GM19328 (cell line): ENCODE results near the gene FOXE1.

Source experiments
- ATAC-seq: cut with Tn5 transposase; IDR thresholded peaks from one replicate; pipeline ENCODE4 v1.9.1; 2021; ENCODE audit warnings: mild to moderate bottlenecking, moderate library complexity; ENCODE audit not compliant: unreplicated experiment

FOXE1 gene

DNA sequence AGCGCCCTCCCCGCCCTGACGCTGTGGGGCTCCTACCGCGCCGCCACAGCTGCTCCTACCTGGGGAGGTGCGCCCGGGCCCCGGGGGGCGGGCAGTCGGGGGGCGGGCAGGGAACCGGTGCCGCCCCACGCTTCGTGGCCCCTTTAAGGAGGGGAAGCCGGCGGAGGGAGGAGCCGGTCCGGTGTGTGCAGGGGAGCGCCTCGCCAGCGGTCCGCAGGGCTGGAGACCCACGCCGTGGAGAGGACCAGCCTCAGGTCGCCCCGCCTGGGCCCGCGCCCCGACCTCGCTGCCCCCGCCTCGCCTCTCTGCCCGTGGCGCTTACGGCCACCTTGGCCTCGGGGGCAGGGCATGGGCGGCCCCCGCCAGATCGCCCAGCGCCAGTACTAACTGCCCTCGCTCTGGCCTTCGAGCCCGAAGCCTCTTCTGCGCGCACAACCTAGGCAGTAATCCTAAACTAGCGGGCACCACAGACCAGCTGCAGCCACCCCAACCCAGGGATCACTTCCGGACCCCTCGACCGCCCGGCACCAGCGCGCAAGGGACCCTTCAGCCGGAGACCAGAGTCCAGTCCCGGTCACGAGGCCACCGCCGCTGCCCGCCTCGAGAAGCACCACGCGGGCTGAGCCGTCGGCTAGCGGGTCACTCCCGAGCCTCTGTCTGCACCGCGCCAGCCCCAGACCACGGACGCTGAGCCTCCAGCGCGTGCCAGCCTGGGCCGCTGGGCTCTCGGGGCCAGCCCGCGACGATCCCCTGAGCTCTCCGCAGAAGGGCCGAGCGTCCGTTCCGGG is at the start of gene FOXE1:
Gene FOXE1 (plus strand): TSS at position 171 of the 788 bp plus-strand sequence. CDS start 689 bp downstream, outside the sequence.
- no peak for ATAC-seq

DNA sequence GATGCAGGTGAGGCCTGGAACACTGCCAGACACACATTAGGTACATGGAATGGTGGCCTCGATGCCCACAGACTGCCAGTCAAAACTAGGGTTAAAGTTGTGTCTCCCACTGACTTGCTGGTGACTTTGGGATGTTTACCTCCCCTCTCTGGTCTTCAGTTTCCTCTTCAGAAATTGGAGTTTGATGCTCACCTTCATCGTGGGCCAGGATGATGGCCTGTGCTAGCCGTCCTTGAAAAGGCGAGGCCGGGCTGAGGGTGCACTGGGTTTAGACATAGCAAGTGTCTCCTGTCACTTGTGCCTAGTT is 49.0 kb upstream of the FOXE1 start:
- no peak for ATAC-seq

DNA sequence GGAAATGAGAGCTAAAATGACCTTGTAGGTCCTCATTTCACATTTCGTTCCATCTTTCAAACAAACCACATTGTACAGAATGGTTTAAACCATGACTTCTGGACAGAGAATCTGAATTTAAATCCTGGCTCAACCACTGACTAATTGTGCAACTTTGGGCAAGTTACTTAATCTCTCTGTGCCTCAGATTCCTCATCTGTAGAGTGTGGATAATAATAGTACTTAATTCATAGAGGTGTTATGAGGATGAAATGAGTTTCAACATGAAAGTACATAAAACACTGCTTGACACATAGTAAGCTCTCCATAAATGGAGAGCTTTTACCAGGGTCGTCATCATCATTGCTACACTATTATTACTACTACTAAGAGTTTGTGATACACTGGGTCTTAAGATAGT is 46.3 kb upstream of the FOXE1 start:
- ATAC-seq: no peak

DNA sequence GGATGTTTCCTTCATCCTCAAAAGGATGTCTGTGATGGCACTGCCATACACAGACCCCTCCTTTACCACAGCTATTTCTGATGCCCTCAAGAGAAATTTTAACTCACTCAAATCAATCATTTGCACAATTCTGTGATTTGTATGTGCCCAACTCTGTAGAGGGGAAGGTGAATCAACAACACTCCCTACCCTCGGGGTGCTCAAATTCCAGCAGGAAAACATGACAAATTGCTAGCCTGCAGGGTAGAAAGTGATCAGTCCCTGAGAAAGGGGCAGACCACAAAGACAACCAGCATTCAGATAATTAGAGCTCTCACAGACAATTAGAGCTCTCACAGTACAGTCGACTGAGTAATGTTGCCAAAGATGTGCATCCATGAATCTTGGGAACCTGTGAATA is 45.3 kb upstream of the FOXE1 start:
- ATAC-seq: no peak

DNA sequence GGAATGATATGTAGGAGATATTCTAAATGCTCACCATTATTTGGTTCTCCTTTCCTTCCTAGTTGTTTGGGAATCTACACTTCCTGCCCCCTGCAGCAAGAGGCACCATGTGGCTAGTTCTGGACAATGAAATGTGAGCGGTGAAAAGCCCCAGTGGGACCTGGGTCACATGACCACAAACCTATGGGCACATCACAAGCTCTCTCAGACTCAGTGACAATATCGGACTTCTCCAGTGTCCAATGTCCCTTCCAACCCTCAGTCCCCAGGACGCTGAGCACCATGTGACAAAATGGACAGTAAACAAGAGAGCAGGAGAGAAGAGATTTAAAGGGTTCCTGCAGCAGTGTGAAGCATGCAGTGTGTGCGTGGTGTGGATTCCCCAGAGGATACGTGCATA is 44.6 kb upstream of the FOXE1 start:
- no peak for ATAC-seq

DNA sequence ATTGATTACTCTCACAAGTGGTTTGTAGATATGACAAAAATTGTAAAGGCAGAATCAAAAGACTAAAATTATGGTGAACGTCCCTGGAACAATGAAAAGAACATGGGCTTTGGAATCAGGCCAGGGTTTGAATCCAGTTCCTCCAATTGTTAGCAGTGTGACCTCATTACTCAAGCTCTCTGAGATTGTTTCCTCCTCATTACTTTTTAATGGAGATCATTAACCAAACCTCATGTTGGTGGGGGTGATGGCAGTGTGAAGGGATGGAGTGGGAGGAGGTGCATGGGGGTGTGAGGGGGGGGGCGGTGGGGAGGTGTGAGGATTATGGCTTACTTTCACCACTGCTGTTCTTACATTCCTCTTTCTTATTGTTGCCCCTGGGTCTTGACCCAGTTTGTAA is 44.1 kb upstream of the FOXE1 start:
- ATAC-seq: no peak

DNA sequence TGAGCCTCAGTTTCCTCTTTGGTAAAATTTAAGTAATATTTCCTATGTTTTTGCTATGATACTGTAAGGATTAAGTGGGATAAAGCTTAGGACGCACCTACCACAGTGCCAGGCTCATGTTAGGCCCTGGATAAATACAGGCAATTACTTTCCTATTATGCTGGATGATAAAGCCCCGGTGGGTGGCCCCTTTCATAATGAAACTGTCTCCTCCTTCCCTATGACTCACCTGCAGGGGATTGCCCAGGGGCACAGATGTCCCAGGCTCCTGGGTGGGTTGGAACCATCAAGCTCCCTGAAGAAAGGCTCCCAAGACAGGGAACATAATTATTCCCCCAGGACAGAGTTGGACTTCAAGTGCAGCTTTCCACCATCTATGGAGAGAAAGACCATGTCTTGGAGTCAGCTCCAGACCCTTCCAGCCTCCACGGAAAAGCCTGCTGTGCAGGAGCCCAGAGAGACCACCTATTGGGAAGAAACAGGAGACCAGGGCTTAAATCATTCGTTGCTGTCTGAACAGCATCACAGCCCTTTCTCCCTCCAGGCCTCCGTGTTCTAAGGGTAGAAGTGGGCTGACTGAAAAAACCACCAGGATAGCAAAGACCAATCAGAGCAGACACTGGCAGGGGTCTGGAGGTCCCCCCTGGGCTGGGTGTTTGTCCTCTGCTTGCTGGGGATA is 43.2 kb upstream of the FOXE1 start:
- no peak for ATAC-seq

DNA sequence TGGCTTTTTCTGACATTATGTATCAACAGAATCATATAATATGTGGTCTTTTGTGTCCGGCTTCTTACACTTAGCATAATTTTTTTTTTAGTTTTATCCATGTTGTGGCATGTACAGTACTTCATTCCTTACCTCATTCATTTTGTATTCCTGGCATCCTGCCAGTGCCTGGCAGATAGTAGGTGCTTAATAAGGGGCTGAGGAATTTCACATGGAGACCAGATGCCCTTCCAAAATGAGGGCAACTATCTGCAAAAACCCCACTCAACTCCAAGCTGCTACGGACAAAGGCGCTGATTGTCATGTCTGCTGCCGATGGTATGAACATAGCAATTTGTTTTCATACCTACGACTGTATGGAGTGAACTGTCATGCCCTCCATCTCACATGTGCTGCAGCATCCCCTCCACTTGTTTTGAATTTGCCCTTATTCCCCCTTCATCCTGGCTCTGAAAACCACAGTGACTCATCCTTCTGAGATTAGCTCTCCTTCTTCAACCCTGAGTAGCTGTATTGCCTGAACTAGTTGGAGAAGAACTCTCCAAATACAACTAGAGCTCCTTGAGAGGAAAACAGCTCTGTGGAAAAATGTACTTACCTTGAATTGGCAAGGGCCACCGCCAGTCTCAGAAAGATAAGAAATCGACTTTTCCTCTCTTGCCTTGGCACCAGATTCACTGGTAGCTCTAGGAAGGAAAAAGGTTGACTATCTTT is 41.3 kb upstream of the FOXE1 start:
- no peak for ATAC-seq

DNA sequence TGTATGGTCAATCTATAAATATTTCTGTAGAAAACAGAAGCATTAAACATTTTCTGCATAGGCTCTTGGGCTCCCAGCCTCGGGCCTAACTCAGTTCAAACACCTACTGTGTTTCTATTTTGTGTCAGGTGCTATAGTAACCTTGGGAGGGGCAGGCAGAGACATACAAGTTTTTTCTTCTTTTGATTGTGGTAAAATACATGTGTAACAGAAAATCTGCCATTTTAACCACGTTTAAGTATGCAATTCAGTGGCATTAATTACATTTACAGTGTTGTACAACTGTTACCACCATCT is 40.8 kb upstream of the FOXE1 start:
- no peak for ATAC-seq

DNA sequence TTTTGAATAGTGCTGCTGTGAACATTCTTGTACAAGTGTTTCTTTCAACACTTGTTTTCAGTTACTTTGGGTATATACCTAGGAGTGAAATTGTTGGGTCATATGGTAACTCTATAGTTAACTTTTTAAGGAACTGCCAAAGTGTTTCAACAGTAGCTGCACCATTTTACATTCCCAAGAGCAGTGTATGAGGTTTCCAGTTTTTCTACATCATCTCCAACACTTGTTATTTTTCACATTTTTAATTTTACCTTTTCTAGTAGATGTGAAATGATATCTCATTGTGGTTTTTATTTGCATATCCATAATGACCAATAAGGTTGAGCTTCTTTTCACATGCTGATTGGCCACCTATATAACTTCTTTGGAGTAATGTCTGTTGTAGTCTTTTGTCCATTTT is 40.0 kb upstream of the FOXE1 start:
- ATAC-seq: no peak

DNA sequence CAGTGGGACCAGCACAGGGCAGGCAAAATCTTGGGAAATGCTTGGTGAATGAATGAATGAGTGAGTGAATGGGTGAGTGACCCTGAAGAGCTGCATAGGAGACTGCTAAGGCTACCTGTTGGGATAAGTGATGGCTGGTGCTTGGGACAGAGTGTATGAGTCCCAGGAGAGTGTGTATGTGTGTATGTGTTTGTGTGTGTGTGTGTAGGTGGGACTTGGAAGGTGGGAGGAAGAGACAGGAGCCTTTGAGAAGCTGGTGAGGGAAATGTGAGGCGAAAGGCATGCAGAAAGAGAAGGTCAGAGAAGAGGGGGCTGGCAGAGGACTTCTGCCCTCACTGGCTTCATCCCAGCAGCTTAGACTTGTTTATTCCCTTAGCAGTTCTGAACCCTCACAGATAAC is 33.3 kb upstream of the FOXE1 start:
- no peak for ATAC-seq

DNA sequence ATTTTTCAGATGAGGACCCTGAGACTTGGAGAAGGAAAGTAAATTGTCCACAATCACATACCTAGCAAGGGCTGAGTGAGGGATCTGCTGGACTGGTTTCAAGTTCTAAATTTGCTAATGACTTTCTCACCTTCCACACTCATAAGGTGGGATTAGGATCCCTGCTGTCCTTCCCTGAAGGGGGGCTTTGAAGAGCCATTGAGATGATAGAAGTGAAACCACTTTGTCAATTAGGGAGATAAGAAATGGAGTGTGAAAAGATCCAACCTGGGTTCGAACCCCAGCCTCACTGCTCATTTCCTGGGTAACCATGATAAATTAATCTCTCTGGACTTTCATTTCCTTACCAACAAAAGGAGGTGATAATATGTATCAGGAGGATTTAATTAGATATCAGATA is 32.7 kb upstream of the FOXE1 start:
- ATAC-seq: no peak

DNA sequence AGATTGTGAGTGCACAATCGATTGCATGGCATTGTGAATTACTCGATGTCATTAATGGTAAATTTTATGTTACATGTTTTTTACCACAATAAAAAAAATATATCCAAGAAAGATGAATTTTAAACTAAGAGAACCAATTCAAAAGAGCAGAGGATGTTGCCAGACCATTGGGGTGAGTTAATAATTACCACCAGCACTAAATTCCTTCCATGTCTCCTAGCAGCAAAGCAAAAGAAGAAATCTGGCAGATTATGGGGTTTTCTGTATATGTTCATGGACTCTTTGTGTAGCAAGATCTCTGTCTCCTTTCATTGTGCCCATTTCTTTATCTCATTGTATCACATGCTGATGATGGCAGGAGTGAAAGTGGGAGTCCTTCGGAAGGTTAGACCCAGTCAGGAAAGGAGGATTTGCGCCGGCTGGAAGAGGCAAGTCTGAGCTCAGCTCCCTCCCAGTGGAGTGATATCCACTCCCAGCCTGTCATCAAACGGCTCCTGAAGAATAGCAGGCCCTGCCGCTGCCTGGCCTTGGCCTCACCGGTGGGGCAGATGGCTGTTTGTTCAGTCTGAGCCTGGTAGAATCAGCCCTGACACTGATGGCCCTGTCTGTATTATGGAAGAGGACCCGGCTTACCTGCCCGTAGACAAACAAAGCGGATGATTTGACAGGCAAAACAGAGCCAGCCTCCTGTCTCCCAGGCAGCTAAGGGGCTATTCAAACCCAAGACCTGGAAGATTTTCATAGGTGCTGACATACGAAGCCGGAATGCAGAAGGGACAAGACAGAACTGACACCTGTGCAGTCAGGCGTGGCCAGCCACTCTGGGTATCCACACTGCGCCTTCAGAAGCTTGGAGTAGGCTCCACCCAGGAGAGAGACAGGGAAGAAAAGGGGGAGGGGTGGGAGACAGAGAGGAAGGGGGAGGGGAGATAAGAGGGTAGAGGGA is 21.9 kb upstream of the FOXE1 start:
- no peak for ATAC-seq

DNA sequence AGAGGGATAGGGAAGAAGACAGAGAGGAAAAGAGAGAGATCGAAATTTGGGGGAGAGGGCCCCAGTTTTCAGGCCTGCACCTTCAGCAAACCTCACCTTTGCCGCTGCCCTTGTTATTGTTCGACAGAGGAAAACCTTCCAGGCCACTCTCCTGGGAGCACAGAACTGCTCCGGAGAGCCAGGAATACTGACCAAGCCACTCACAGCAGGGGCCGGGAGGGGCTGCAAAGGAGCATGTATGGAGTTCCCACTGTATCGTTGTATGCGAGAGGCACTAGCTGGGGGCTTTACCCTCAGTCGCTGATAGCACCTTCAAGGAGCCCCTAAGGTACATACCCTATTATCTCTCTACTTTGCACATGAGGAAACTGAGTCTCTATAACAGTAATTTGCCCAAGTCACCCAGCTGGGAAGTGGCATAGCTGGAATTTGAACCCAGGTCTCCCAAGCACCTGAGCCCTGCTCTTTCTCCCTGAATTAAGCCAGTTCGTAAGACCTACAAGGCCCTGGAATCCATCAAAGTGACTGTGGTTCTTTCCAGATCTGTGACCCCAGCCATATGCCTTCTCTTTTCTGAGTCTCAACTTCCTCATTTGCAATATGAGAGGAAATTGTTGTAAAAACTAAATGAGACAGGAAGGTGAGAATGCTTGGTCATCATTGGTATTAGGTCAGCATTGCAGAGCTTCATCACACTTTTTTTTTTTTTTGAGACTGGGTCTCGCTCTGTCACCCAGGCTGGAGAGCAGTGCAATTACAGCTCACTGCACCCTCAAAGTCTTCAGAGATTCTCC is 21.0 kb upstream of the FOXE1 start:
- ATAC-seq: no peak

DNA sequence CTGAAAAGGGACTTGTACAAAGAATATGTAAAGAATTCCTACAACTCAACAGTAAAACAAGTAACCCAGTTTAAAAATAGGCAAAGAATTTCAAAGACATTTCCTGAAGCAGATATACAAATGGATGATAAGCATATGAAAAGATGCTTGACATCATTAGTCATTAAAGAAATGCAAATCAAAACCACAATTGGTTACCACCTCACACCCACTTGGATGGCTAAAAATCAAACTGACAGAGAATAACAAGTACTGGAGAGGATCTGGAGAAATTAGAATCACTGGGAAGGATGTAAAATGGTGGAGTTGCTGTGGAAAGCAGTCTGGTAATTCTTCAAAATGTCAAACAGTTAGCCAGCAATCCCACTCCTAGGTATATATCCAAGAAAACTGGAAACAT is 12.5 kb upstream of the FOXE1 start:
- ATAC-seq: no peak

DNA sequence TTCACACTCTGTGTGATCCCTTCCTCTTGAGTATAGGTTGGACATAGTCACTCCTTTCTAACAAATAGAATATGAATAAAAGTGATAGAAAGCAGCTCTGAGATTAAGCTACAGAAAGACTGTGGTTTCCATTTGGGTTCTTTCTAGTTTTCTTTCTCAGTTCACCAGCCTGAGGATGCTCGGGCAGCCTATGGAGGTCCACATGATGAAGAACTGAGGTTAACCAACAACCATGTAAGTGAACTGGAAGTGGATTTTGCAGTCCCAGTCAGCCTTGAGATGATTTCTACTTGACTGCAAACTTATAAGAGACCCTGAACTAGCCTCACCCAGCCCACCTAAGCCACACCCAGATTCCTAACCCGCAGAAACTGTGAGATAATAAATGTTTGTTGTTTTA is 10.1 kb upstream of the FOXE1 start:
- no peak for ATAC-seq

DNA sequence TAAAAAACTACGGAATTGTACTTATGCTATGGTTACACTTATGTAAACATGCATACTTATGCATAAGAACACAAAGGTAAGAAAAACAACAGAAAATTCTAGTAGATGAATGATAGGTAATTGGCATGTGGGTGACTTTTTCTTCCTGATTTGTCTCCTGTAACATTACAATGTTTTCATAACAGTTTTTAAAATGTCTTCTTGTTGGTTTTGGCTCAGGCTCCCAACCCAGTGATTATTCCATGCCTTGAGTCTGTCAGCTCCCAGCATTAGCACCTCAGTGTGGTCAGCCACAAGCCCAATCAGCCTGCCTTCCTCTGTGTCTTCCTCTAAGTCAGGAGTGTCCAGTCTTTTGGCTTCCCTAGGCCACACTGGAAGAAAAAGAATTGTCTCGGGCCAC is 7.9 kb upstream of the FOXE1 start:
- no peak for ATAC-seq

DNA sequence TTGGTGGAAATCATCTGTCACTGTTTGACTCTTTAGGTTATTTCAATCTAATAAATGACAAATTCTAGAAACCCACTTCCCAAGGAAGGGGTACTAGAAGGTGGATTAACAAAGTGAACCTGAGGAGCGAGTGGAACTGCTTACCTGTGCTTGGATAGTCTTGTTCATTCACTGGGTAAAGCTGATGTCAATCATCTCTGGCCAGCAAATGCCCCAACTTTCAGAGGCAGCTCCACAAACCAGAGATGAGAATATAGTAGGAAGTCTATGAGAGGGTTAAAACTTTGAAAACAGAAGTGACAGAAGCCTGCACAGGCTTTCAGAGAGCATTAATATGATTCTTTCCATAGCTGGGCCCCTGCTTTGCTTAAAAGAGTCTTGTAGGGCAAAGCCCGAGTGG is 7.3 kb upstream of the FOXE1 start:
- ATAC-seq: no peak

DNA sequence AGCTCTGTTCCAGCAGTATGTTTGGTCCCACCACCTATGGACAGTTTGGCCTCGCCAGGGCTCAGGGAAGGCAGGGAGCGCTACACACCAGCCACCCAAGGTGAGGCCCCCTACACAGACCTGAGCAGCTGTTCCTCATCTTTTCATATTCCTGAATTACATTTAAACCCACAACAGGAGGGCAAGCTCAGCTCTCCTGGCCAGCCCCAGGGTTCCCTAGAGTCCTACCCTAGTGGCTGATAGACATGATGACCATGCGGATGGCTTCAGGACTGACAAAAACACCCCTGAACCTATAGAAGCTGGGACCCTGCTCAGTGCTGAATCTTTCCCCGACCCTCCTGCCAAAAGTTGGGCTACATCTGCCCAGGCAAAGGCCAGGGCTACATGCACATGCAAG is 6.7 kb upstream of the FOXE1 start:
- ATAC-seq: no peak

DNA sequence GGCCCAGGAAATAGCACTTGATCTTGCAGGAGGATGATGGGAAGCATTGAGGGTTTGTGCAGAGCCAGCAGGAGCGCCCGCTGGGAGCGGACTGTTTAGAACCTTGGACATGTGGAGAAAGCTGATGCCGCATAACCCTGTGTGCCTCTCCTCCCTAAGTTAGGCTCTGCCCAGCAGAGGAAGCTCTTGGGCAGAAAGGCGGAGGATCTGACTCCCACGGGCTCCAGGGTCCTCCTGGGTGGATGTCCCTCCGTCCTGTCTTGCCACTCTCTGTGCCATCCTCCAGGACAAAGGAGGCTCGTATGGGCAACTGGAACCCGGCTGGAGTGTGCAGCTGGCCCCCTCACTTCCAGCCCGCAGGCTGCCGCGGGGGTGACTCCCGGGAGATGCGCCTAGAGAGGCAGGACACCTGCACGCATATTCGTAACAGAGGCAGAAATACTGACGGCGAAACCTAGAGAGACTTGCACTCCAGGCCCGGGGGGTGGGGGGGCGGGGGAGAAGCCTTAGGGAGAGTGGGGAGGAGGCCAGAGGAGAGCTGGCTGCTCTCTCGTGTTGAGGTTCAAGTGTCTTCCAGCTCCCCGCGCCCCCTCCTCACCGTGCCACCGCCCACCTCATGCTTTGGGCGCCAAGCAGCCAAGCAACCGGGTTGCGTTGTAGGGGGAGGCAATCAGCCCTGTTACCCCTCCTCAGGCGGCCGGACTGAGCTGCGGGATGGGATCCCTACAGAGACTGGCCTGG is 5.4 kb upstream of the FOXE1 start:
- ATAC-seq: no peak
